HCT116 (cell line): ENCODE results near the gene DVL1. TPM values are rescaled to one million over a fixed set of nuclear protein-coding genes. Genes with fewer than 3 reads are reported as not detected.

ENCODE experiments used
- ATAC-seq: fragments of 200-7000 bp; cut with Tn5 transposase; 2 replicates; pipeline ENCODE4 v1.9.1; 2020; ENCODE audit warnings: mild to moderate bottlenecking, moderate library complexity
- BruUV-seq: library from RNA; stranded (reverse); fragments of 400-500 nt; replicated peaks from 2 replicates; lab custom pipeline; 2021; lab: Mats Ljungman, UMichigan
- CTCF ChIA-PET: fragments of 300-600 bp; sonication (Branson Sonifier 250); formaldehyde crosslinking; loops from one replicate; lab custom pipeline; 2021; ENCODE audit warnings: antibody characterized with exemption; lab: Charles Lee
- POLR2A ChIA-PET: fragments of 300-600, 350-600 bp; sonication (Branson Sonifier 250); formaldehyde crosslinking; loops from one replicate; lab custom pipeline; 2021; ENCODE audit warnings: antibody characterized with exemption; lab: Charles Lee
- RAD21 ChIA-PET, 2 experiments: fragments of 300-600 bp; sonication (Branson Sonifier 250); formaldehyde crosslinking; loops; one replicate each; lab custom pipeline; 2023; ENCODE audit warnings: low total read pairs in 2 of 2; ENCODE audit not compliant: uncharacterized antibody in 2 of 2, unreplicated experiment in 2 of 2, low non-redundant PET in 1 of 2; lab: Charles Lee
- DNase-seq: peaks from one replicate; pipeline ENCODE4 v3.0.0-alpha.2; 2010; ENCODE audit warnings: low read depth, low spot score
- H2AFZ ChIP-seq: fragments of 200-600 bp; shearing (Covaris generic), sonication (generic); 2 replicates; pipeline ENCODE4 v1.6.1; 2017; ENCODE audit warnings: low read depth, mixed run types, mixed read lengths, antibody characterized with exemption, low read length; ENCODE audit not compliant: poor library complexity, severe bottlenecking
- H3K27ac ChIP-seq: 2 replicates; pipeline ENCODE4 v1.5.1; 2012; ENCODE audit warnings: low read depth, low read length
- H3K27me3 ChIP-seq: fragments of 200-600 bp; sonication (generic); 2 replicates; pipeline ENCODE4 v1.6.1; 2016; ENCODE audit warnings: mixed run types, low read length, mixed read lengths; ENCODE audit not compliant: insufficient read depth
- H3K36me3 ChIP-seq, 2 experiments: fragments of 200-500 bp in 1 of 2; fragments of 200-600 bp in 1 of 2; sonication (Bioruptor generic) in 1 of 2; sonication (generic) in 1 of 2; 2 replicates each; pipeline versions ENCODE4 v1.5.1 to v1.6.1; 2014 to 2016; ENCODE audit warnings: low read length in 2 of 2, inconsistent platforms in 1 of 2, mixed read lengths in 1 of 2, mixed run types in 1 of 2; ENCODE audit not compliant: insufficient read depth in 2 of 2, control insufficient read depth in 1 of 2
- H3K4me1 ChIP-seq, 2 experiments: fragments of 200-600 bp in 1 of 2; sonication (generic) in 1 of 2; 2 replicates each; pipeline versions ENCODE4 v1.5.1 to v1.6.1; 2012 to 2017; ENCODE audit warnings: low read length in 2 of 2, inconsistent platforms in 1 of 2, mild to moderate bottlenecking in 1 of 2, mixed read lengths in 1 of 2, mixed run types in 1 of 2, moderate library complexity in 1 of 2; ENCODE audit not compliant: insufficient read depth in 2 of 2, control insufficient read depth in 1 of 2
- H3K4me2 ChIP-seq: fragments of 200-600 bp; sonication (generic); 2 replicates; pipeline ENCODE4 v1.6.1; 2017; ENCODE audit warnings: mixed run types, low read length, mixed read lengths
- H3K4me3 ChIP-seq, 2 experiments: fragments of 200-600 bp in 1 of 2; sonication (generic) in 1 of 2; replicated peaks in 1 of 2; 2 replicates each; pipeline ENCODE4 v1.5.1; 2011 to 2016; ENCODE audit warnings: low read length in 2 of 2, control low read depth in 1 of 2, low read depth in 1 of 2, mild to moderate bottlenecking in 1 of 2, mixed read lengths in 1 of 2, mixed run types in 1 of 2
- H3K79me2 ChIP-seq: fragments of 200-600 bp; sonication (generic); 2 replicates; pipeline ENCODE4 v1.6.1; 2017; ENCODE audit warnings: mild to moderate bottlenecking, mixed run types, low read length, moderate library complexity, mixed read lengths; ENCODE audit not compliant: insufficient read depth
- H3K9ac ChIP-seq: fragments of 200-600 bp; sonication (generic); 2 replicates; pipeline ENCODE4 v1.6.1; 2016; ENCODE audit warnings: low read length, mixed read lengths
- H3K9me2 ChIP-seq: fragments of 200-600 bp; sonication (generic), shearing (Covaris generic); 2 replicates; pipeline ENCODE4 v1.6.1; 2017; ENCODE audit warnings: mixed run types, mild to moderate bottlenecking, moderate library complexity; ENCODE audit not compliant: insufficient read depth
- H3K9me3 ChIP-seq, 2 experiments: fragments of 200-500 bp in 1 of 2; fragments of 200-600 bp in 1 of 2; sonication (Bioruptor generic) in 1 of 2; sonication (generic) in 1 of 2; 2 replicates each; pipeline ENCODE4 v1.6.1; 2014 to 2017; ENCODE audit warnings: low read length in 2 of 2, mixed read lengths in 2 of 2, inconsistent platforms in 1 of 2, low read depth in 1 of 2, mild to moderate bottlenecking in 1 of 2, mixed run types in 1 of 2, moderate library complexity in 1 of 2; ENCODE audit not compliant: control insufficient read depth in 1 of 2, insufficient read depth in 1 of 2
- H4K20me1 ChIP-seq: fragments of 200-600 bp; sonication (generic), shearing (Covaris generic); 2 replicates; pipeline ENCODE4 v1.6.1; 2017; ENCODE audit warnings: mixed run types, mild to moderate bottlenecking, moderate library complexity; ENCODE audit not compliant: insufficient read depth
- ELF1 ChIP-seq: IDR thresholded peaks from 2 replicates; pipeline ENCODE4 v1.6.1; 2012; ENCODE audit warnings: low read depth, borderline replicate concordance
- EZH2phosphoT487 ChIP-seq: fragments of 200-600 bp; IDR thresholded peaks from 2 replicates; pipeline ENCODE4 v1.6.1; 2018; ENCODE audit warnings: antibody characterized with exemption, borderline replicate concordance
- FOSL1 ChIP-seq: IDR thresholded peaks from 2 replicates; pipeline ENCODE4 v1.6.1; 2012; ENCODE audit warnings: low read depth
- POLR2AphosphoS5 ChIP-seq: IDR thresholded peaks from 2 replicates; pipeline ENCODE4 v1.6.1; 2011; ENCODE audit warnings: mild to moderate bottlenecking, low read depth, low read length, moderate library complexity
- YY1 ChIP-seq: IDR thresholded peaks from 2 replicates; pipeline ENCODE4 v1.6.1; 2011; ENCODE audit warnings: low read length, low read depth, moderate library complexity, mild to moderate bottlenecking; ENCODE audit not compliant: insufficient replicate concordance; ENCODE audit errors: extremely low read depth
- ZFX ChIP-seq: fragments of 450-650 bp; IDR thresholded peaks from 2 replicates; pipeline ENCODE4 v1.6.1; 2017
- ZNF274 ChIP-seq: fragments of 200-500 bp; sonication (Bioruptor generic); IDR thresholded peaks from 2 replicates; pipeline ENCODE4 v1.6.1; 2014; ENCODE audit warnings: mild to moderate bottlenecking, low read depth, low read length, inconsistent platforms
- intact Hi-C: fragments of 100-400 bp; cut with micrococcal nuclease; formaldehyde crosslinking; loops from 2 replicates; pipeline ENCODE4 v1.10.0; 2022
- total RNA-seq: library from RNA; stranded (reverse); gene quantifications from one replicate; pipeline ENCODE4 v1.2.1, GENCODE V29; 2021; ENCODE audit not compliant: unreplicated experiment

DVL1 gene
- total RNA-seq, 1 experiment from 2014 or later: 160 TPM

DNA sequence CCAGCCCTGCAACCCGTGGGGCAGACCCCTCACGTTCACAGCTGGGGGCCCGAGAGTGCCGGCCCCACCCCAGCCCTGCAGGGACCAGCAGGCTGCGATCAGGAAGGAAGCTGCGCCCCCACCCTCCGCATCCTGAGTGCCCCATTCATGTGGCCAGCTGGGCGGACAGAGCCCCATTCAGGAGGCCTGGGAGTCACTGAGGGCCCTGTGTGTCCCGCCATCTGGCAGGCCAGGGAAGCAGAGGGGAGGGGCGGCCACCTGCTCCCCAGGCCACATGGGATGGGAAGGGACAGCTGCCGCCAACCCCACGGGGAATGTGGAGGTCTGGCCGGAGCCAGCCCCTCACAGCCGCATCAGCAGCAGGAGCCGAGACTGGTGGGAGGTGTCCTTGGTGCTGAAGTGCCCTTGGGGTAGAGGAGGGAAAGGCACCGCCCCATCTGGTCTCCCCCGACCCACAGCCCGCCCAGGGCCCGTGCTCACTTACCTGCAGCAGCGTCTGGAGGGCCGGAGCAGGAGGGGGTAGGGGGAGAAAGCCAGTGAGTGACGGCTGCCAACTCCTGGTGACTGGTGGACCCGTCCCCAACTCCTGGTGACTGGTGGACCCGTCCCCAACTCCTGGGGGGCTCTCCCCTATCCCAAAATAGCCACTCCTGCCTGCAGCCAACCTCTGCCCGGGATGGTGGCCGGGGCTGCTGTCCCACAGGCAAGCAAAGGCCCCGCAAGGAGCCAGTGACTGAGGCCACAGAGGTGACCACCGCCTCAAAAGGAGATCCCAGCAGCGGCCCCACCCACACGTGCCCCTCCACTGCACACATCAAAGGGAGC lies 50.1 kb downstream of the DVL1 start:
- H3K4me1 ChIP-seq: peaks cover 2 to 16% of the 10 kb centered on the region in 2 experiments; a peak in 3 of 4 replicates
- ChIA-PET CTCF (interaction anchor here (1.6 kb wide), 1 partner anchor 8 kb away, joined by 6 read pairs; no protein-coding TSS in a partner anchor), POLR2A (no interaction called here), RAD21 (no interaction called here)
- DNase-seq (no peak), ATAC-seq (no peak)
- no peak overlapping the region for H2AFZ ChIP-seq
- no peak overlapping the region for H3K9ac ChIP-seq
- H3K27me3 ChIP-seq: no peaks in the 10 kb centered on the region
- H3K4me2 ChIP-seq: no peak overlapping the region
- no peaks in the 10 kb centered on the region for H3K9me3 ChIP-seq
- TF ChIP-seq ZFX (no peak), YY1 (no peak), EZH2phosphoT487 (no peak), ZNF274 (no peak), ELF1 (no peak), FOSL1 (no peak)
- no peaks in the 10 kb centered on the region for H4K20me1 ChIP-seq
- no peaks in the 10 kb centered on the region for H3K79me2 ChIP-seq
- H3K27ac ChIP-seq: no peak overlapping the region
- H3K9me2 ChIP-seq: no peaks in the 10 kb centered on the region
- intact Hi-C loops: no loop called here
- H3K4me3 ChIP-seq: no peak overlapping the region
- H3K36me3 ChIP-seq: no peaks in the 10 kb centered on the region
- no TSS peak for BruUV-seq

DNA sequence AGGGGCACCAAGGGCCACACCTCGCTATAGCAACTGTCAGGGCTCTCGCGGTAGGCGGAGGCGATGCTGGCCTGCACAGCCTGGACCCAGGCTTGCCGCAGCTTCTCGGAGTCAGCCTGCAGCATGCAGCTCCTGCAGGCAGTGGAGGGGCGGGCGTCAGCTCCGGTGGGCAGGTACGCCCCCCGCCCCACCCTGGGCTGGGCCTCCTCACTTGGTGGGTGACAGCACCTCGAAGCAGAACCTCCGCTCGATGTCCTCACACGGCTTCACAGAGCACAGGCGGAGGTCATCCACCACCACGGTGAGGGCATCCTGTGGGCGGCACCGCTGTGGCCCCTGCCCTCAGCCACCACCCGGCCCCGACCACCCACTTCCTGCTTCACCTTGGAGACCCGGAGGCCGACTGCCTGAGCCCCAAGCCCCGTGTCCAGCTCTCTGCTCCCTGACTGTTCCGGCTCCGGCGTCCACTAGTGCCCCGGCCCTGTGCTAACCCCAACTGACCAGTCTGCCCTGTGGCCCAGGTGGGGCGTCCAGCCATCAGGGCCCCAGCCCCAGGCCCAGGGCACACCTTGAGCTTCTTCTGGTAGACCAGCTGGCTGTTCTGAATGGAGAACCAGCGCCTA lies 51.3 kb downstream of the DVL1 start:
- Histone ChIP-seq H3K4me3 (no peak overlapping the region), H2AFZ (no peak overlapping the region), H3K9me3 (no peaks in the 10 kb centered on the region), H3K4me1 (peaks cover 0 to 15% of the 10 kb centered on the region in 2 experiments; a peak in 2 of 4 replicates), H3K4me2 (no peak overlapping the region), H3K9ac (no peak overlapping the region), H4K20me1 (no peaks in the 10 kb centered on the region), H3K27ac (no peak overlapping the region), H3K36me3 (no peaks in the 10 kb centered on the region), H3K79me2 (no peaks in the 10 kb centered on the region), H3K27me3 (no peaks in the 10 kb centered on the region), H3K9me2 (no peaks in the 10 kb centered on the region)
- intact Hi-C loops: no loop called here
- ChIA-PET CTCF (no interaction called here), POLR2A (no interaction called here), RAD21 (no interaction called here)
- BruUV-seq: no TSS peak
- DNase-seq: no peak
- TF ChIP-seq POLR2AphosphoS5 (no peak), ELF1 (no peak)
- ATAC-seq: no peak
